Measurements from ENCODE around the gene PLCD1. TPM values are rescaled to one million over a fixed set of nuclear protein-coding genes. Genes with fewer than 3 reads are reported as not detected.

PLCD1 gene
- total and polyA plus RNA-seq, 2 of the 8 experiments (the other 6 are each of a cell fraction or from before 2014, with no cell fraction given): 15.3 to 19.2 TPM

DNA sequence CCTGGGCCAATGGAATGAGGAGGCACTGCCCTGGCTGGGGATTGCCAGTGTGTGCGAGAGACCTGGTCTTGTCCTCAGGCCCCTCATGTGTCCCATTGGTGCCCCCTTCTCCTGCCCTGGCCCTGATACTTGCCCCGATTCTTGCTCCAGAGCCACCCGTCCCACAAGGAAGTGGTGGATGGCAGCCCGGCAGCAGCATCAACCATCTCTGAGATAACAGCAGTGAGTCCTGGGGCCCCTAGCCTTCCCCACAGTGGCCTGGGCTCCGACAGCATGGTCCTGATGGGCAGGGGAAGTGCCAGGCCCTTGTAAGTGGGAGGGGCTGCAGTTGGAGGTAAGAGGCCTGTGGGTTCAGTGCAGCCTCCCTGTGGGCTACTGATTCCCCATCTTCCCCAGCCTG lies 23.4 kb downstream of the PLCD1 start:
- Histone ChIP-seq H3K56ac (replicated peaks; ENCODE audit: insufficient read length, low read depth, low read length) (no peak overlapping the region), H2BK5ac (ENCODE audit: low read depth, low read length) (no peak overlapping the region), H3K23me2 (ENCODE audit: low read depth, low read length) (no peaks in the 10 kb centered on the region), H3K9ac (replicated peaks in 1 of 4; ENCODE audit: extremely low read depth in 1 of 4, low read depth in 3 of 4, low read length in 3 of 4) (no peak overlapping the region), H4K91ac (replicated peaks; ENCODE audit: insufficient read length, low read length) (no peak overlapping the region), H3K4me3 (ENCODE audit: extremely low read depth in 1 of 4, insufficient read depth in 2 of 4, low read depth in 3 of 4, low read length in 4 of 4) (no peak overlapping the region), H2BK20ac (ENCODE audit: low read length) (no peak overlapping the region), H3K27me3 (replicated peaks in 1 of 4; ENCODE audit: control insufficient read depth in 3 of 4, extremely low read depth in 1 of 4, insufficient read depth in 3 of 4, low read length in 3 of 4) (no peaks in the 10 kb centered on the region), H3K18ac (ENCODE audit: extremely low read depth, low read length) (no peak overlapping the region), H3K9me3 (ENCODE audit: insufficient read depth in 2 of 2, low read depth in 1 of 2, low read length in 1 of 2) (no peaks in the 10 kb centered on the region), H3K4ac (replicated peaks; ENCODE audit: insufficient read length, low read depth, low read length) (no peak overlapping the region), H3K14ac (ENCODE audit: insufficient read length) (no peak overlapping the region), H4K8ac (ENCODE audit: extremely low read depth, insufficient read depth, low read length) (no peak overlapping the region), H2AFZ (ENCODE audit: low read length) (no peak overlapping the region), H2BK120ac (replicated peaks; ENCODE audit: low read depth, low read length) (no peak overlapping the region), H2AK5ac (ENCODE audit: low read depth, low read length) (no peak overlapping the region), H2BK12ac (ENCODE audit: low read depth, low read length) (no peak overlapping the region), H4K5ac (ENCODE audit: insufficient read length, low read depth, low read length) (no peak overlapping the region), H3K79me2 (ENCODE audit: control insufficient read depth in 1 of 2, insufficient read depth in 2 of 2, low read length in 2 of 2) (no peaks in the 10 kb centered on the region), H4K20me1 (replicated peaks in 1 of 2; ENCODE audit: control insufficient read depth in 1 of 2, insufficient read depth in 2 of 2, low read length in 2 of 2) (peaks cover 0 to 6% of the 10 kb centered on the region in 2 experiments), H3K27ac (ENCODE audit: low read depth, low read length) (no peak overlapping the region), H3K23ac (ENCODE audit: insufficient read length) (no peak overlapping the region), H2BK15ac (ENCODE audit: low read length) (no peak overlapping the region), H3K4me2 (ENCODE audit: insufficient read depth in 1 of 2, low read depth in 2 of 2, low read length in 2 of 2) (no peak overlapping the region), H3K79me1 (ENCODE audit: low read depth, low read length) (no peaks in the 10 kb centered on the region), H3K36me3 (ENCODE audit: control insufficient read depth in 2 of 4, insufficient read depth in 4 of 4, low read length in 3 of 4) (peaks cover 0 to 2% (median under 1%) of the 10 kb centered on the region in 4 experiments; a peak in 1 of 8 replicates), H3K4me1 (replicated peaks in 1 of 4; ENCODE audit: control insufficient read depth in 3 of 4, insufficient read depth in 4 of 4, low read length in 3 of 4) (no peaks in the 10 kb centered on the region)
- 92% methylated on average over 5 of the region's 5 CpGs; no CpG with 5 or more reads in 1 of the 2 experiments for WGBS, 2 experiments (ENCODE audit: extremely low coverage in 1 of 2, insufficient coverage in 1 of 2, insufficient read length in 1 of 2, insufficient replicate concordance in 2 of 2, low coverage in 1 of 2, low lambda C conversion rate in 2 of 2, missing lambda C conversion rate in 1 of 2)
- FAIRE-seq (no peak), DNase-seq (ENCODE audit: low read depth in 1 of 2, low spot score in 2 of 2) (no peak)
- ChIA-PET POLR2A (ENCODE audit: partially characterized antibody) (interaction anchor here (1.1 kb wide), 1 partner anchor 10 kb away, joined by 4 read pairs; no protein-coding TSS in a partner anchor), CTCF (ENCODE audit: partially characterized antibody) (interaction anchor here (0.8 to 2.4 kb wide), 8 partner anchors 14 to 312 kb away, joined by 3 to 12 read pairs (median 5); partner anchors contain the start of gene PLCD1)
- no peak for TF ChIP-seq GABPA (IDR thresholded peaks at IDR 0.05; ENCODE audit: borderline replicate concordance, insufficient read depth, low read length)
- TF ChIP-seq, protein P1, sequence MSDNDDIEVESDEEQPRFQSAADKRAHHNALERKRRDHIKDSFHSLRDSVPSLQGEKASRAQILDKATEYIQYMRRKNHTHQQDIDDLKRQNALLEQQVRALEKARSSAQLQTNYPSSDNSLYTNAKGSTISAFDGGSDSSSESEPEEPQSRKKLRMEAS (IDR thresholded peaks at IDR 0.05): no peak
- TF ChIP-seq RFX5 (IDR thresholded peaks at IDR 0.05; ENCODE audit: borderline replicate concordance, low read depth, low read length): no peak
